HCT116 (cell line): Measurements from ENCODE around the gene DENND1A. TPM values are rescaled to one million over a fixed set of nuclear protein-coding genes. Genes with fewer than 3 reads are reported as not detected.

Source experiments
- ATAC-seq: fragments of 200-7000 bp; cut with Tn5 transposase; 2 replicates; pipeline ENCODE4 v1.9.1; 2020; ENCODE audit warnings: mild to moderate bottlenecking, moderate library complexity
- BruUV-seq: library from RNA; stranded (reverse); fragments of 400-500 nt; replicated peaks from 2 replicates; lab custom pipeline; 2021; lab: Mats Ljungman, UMichigan
- CTCF ChIA-PET: fragments of 300-600 bp; sonication (Branson Sonifier 250); formaldehyde crosslinking; loops from one replicate; lab custom pipeline; 2021; ENCODE audit warnings: antibody characterized with exemption; lab: Charles Lee
- POLR2A ChIA-PET: fragments of 300-600, 350-600 bp; sonication (Branson Sonifier 250); formaldehyde crosslinking; loops from one replicate; lab custom pipeline; 2021; ENCODE audit warnings: antibody characterized with exemption; lab: Charles Lee
- RAD21 ChIA-PET, 2 experiments: fragments of 300-600 bp; sonication (Branson Sonifier 250); formaldehyde crosslinking; loops; one replicate each; lab custom pipeline; 2023; ENCODE audit warnings: low total read pairs in 2 of 2; ENCODE audit not compliant: uncharacterized antibody in 2 of 2, unreplicated experiment in 2 of 2, low non-redundant PET in 1 of 2; lab: Charles Lee
- DNase-seq: peaks from one replicate; pipeline ENCODE4 v3.0.0-alpha.2; 2010; ENCODE audit warnings: low read depth, low spot score
- H2AFZ ChIP-seq: fragments of 200-600 bp; shearing (Covaris generic), sonication (generic); 2 replicates; pipeline ENCODE4 v1.6.1; 2017; ENCODE audit warnings: low read depth, mixed run types, mixed read lengths, antibody characterized with exemption, low read length; ENCODE audit not compliant: poor library complexity, severe bottlenecking
- H3K27ac ChIP-seq: 2 replicates; pipeline ENCODE4 v1.5.1; 2012; ENCODE audit warnings: low read depth, low read length
- H3K27me3 ChIP-seq: fragments of 200-600 bp; sonication (generic); 2 replicates; pipeline ENCODE4 v1.6.1; 2016; ENCODE audit warnings: mixed run types, low read length, mixed read lengths; ENCODE audit not compliant: insufficient read depth
- H3K36me3 ChIP-seq, 2 experiments: fragments of 200-500 bp in 1 of 2; fragments of 200-600 bp in 1 of 2; sonication (Bioruptor generic) in 1 of 2; sonication (generic) in 1 of 2; 2 replicates each; pipeline versions ENCODE4 v1.5.1 to v1.6.1; 2014 to 2016; ENCODE audit warnings: low read length in 2 of 2, inconsistent platforms in 1 of 2, mixed read lengths in 1 of 2, mixed run types in 1 of 2; ENCODE audit not compliant: insufficient read depth in 2 of 2, control insufficient read depth in 1 of 2
- H3K4me1 ChIP-seq, 2 experiments: fragments of 200-600 bp in 1 of 2; sonication (generic) in 1 of 2; 2 replicates each; pipeline versions ENCODE4 v1.5.1 to v1.6.1; 2012 to 2017; ENCODE audit warnings: low read length in 2 of 2, inconsistent platforms in 1 of 2, mild to moderate bottlenecking in 1 of 2, mixed read lengths in 1 of 2, mixed run types in 1 of 2, moderate library complexity in 1 of 2; ENCODE audit not compliant: insufficient read depth in 2 of 2, control insufficient read depth in 1 of 2
- H3K4me2 ChIP-seq: fragments of 200-600 bp; sonication (generic); 2 replicates; pipeline ENCODE4 v1.6.1; 2017; ENCODE audit warnings: mixed run types, low read length, mixed read lengths
- H3K4me3 ChIP-seq, 2 experiments: fragments of 200-600 bp in 1 of 2; sonication (generic) in 1 of 2; replicated peaks in 1 of 2; 2 replicates each; pipeline ENCODE4 v1.5.1; 2011 to 2016; ENCODE audit warnings: low read length in 2 of 2, control low read depth in 1 of 2, low read depth in 1 of 2, mild to moderate bottlenecking in 1 of 2, mixed read lengths in 1 of 2, mixed run types in 1 of 2
- H3K79me2 ChIP-seq: fragments of 200-600 bp; sonication (generic); 2 replicates; pipeline ENCODE4 v1.6.1; 2017; ENCODE audit warnings: mild to moderate bottlenecking, mixed run types, low read length, moderate library complexity, mixed read lengths; ENCODE audit not compliant: insufficient read depth
- H3K9ac ChIP-seq: fragments of 200-600 bp; sonication (generic); 2 replicates; pipeline ENCODE4 v1.6.1; 2016; ENCODE audit warnings: low read length, mixed read lengths
- H3K9me2 ChIP-seq: fragments of 200-600 bp; sonication (generic), shearing (Covaris generic); 2 replicates; pipeline ENCODE4 v1.6.1; 2017; ENCODE audit warnings: mixed run types, mild to moderate bottlenecking, moderate library complexity; ENCODE audit not compliant: insufficient read depth
- H3K9me3 ChIP-seq, 2 experiments: fragments of 200-500 bp in 1 of 2; fragments of 200-600 bp in 1 of 2; sonication (Bioruptor generic) in 1 of 2; sonication (generic) in 1 of 2; 2 replicates each; pipeline ENCODE4 v1.6.1; 2014 to 2017; ENCODE audit warnings: low read length in 2 of 2, mixed read lengths in 2 of 2, inconsistent platforms in 1 of 2, low read depth in 1 of 2, mild to moderate bottlenecking in 1 of 2, mixed run types in 1 of 2, moderate library complexity in 1 of 2; ENCODE audit not compliant: control insufficient read depth in 1 of 2, insufficient read depth in 1 of 2
- H4K20me1 ChIP-seq: fragments of 200-600 bp; sonication (generic), shearing (Covaris generic); 2 replicates; pipeline ENCODE4 v1.6.1; 2017; ENCODE audit warnings: mixed run types, mild to moderate bottlenecking, moderate library complexity; ENCODE audit not compliant: insufficient read depth
- CEBPB ChIP-seq: IDR thresholded peaks from 2 replicates; pipeline ENCODE4 v1.6.1; 2012; ENCODE audit warnings: low read depth
- EGR1 ChIP-seq: IDR thresholded peaks from 2 replicates; pipeline ENCODE4 v1.6.1; 2012; ENCODE audit warnings: low read depth
- ELF1 ChIP-seq: IDR thresholded peaks from 2 replicates; pipeline ENCODE4 v1.6.1; 2012; ENCODE audit warnings: low read depth, borderline replicate concordance
- EZH2 ChIP-seq: fragments of 200-600 bp; sonication (generic); IDR thresholded peaks from 2 replicates; pipeline ENCODE4 v1.6.1; 2017; ENCODE audit warnings: antibody characterized with exemption, mixed run types
- EZH2phosphoT487 ChIP-seq: fragments of 200-600 bp; IDR thresholded peaks from 2 replicates; pipeline ENCODE4 v1.6.1; 2018; ENCODE audit warnings: antibody characterized with exemption, borderline replicate concordance
- FOSL1 ChIP-seq: IDR thresholded peaks from 2 replicates; pipeline ENCODE4 v1.6.1; 2012; ENCODE audit warnings: low read depth
- POLR2A ChIP-seq: IDR thresholded peaks from 2 replicates; pipeline ENCODE4 v1.7.0; 2011; ENCODE audit warnings: borderline replicate concordance; ENCODE audit not compliant: insufficient read depth, insufficient read length; ENCODE audit errors: extremely low read depth
- RAD21 ChIP-seq: IDR thresholded peaks from 2 replicates; pipeline ENCODE4 v1.6.1; 2012; ENCODE audit warnings: low read depth, mild to moderate bottlenecking
- SIN3A ChIP-seq: IDR thresholded peaks from 2 replicates; pipeline ENCODE4 v1.6.1; 2012; ENCODE audit warnings: low read depth
- SP1 ChIP-seq: IDR thresholded peaks from 2 replicates; pipeline ENCODE4 v1.6.1; 2012; ENCODE audit warnings: low read depth
- TCF7L2 ChIP-seq: IDR thresholded peaks from 2 replicates; pipeline ENCODE4 v1.7.0; 2011; ENCODE audit warnings: borderline replicate concordance, inconsistent platforms; ENCODE audit not compliant: insufficient read depth, insufficient read length; ENCODE audit errors: extremely low read depth
- ZFX ChIP-seq: fragments of 450-650 bp; IDR thresholded peaks from 2 replicates; pipeline ENCODE4 v1.6.1; 2017
- ZNF274 ChIP-seq: fragments of 200-500 bp; sonication (Bioruptor generic); IDR thresholded peaks from 2 replicates; pipeline ENCODE4 v1.6.1; 2014; ENCODE audit warnings: mild to moderate bottlenecking, low read depth, low read length, inconsistent platforms
- intact Hi-C: fragments of 100-400 bp; cut with micrococcal nuclease; formaldehyde crosslinking; loops from 2 replicates; pipeline ENCODE4 v1.10.0; 2022
- total RNA-seq: library from RNA; stranded (reverse); gene quantifications from one replicate; pipeline ENCODE4 v1.2.1, GENCODE V29; 2021; ENCODE audit not compliant: unreplicated experiment
- TF ChIP-seq, protein P1 (sequence below): IDR thresholded peaks from 2 replicates; pipeline ENCODE4 v1.6.1; 2012; ENCODE audit warnings: low read depth
- TF ChIP-seq, protein P2 (sequence below), 3 experiments: fragments of 200-600 bp in 1 of 3; sonication (generic) in 1 of 3; IDR thresholded peaks in 2 of 3; conservative IDR thresholded peaks in 1 of 3; 2 replicates each; pipeline ENCODE4 v1.5.1; 2012 to 2017; ENCODE audit warnings: low read depth in 2 of 3, low read length in 2 of 3, antibody characterized with exemption in 1 of 3, borderline replicate concordance in 1 of 3, control low read depth in 1 of 3, mild to moderate bottlenecking in 1 of 3, mixed read lengths in 1 of 3, mixed run types in 1 of 3, moderate library complexity in 1 of 3; ENCODE audit not compliant: insufficient read depth in 1 of 3
- TF ChIP-seq, protein P3 (sequence below): IDR thresholded peaks from 2 replicates; pipeline ENCODE4 v1.6.1; 2012
- TF ChIP-seq, protein P4 (sequence below): IDR thresholded peaks from 2 replicates; pipeline ENCODE4 v1.6.1; 2012

Gene DENND1A
- total RNA-seq, 1 experiment from 2014 or later: 33.0 TPM

DNA sequence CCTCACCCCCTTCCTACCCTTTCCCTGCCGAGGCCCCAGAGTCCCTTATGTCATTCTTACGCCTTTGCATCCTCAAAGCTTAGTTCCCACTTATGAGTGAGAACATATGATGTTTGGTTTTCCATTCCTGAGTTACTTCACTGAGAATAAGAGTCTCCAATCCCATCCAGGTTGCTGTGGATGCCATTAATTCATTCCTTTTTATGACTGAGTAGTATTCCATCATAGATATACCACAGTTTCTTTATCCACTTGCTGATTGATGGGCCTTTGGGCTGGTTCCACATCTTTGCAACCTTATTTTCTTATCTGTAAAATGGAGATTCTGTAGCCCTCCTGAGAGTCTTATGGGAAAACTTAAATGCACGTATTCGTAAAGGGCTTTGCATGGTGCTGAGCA, 537.1 kb downstream of the DENND1A start:
- no peak for DNase-seq
- no peaks in the 10 kb centered on the region for H3K36me3 ChIP-seq
- ChIA-PET CTCF (no interaction called here), RAD21 (no interaction called here)
- no peak overlapping the region for H3K4me3 ChIP-seq
- H3K4me1 ChIP-seq: no peaks in the 10 kb centered on the region
- no peak overlapping the region for H3K9ac ChIP-seq
- no peak overlapping the region for H3K4me2 ChIP-seq
- no peak overlapping the region for H3K27ac ChIP-seq
- TF ChIP-seq ELF1 (no peak), CEBPB (no peak), EGR1 (no peak), ZFX (no peak), ZNF274 (no peak), SIN3A (no peak), SP1 (no peak)
- TF ChIP-seq, protein P1, sequence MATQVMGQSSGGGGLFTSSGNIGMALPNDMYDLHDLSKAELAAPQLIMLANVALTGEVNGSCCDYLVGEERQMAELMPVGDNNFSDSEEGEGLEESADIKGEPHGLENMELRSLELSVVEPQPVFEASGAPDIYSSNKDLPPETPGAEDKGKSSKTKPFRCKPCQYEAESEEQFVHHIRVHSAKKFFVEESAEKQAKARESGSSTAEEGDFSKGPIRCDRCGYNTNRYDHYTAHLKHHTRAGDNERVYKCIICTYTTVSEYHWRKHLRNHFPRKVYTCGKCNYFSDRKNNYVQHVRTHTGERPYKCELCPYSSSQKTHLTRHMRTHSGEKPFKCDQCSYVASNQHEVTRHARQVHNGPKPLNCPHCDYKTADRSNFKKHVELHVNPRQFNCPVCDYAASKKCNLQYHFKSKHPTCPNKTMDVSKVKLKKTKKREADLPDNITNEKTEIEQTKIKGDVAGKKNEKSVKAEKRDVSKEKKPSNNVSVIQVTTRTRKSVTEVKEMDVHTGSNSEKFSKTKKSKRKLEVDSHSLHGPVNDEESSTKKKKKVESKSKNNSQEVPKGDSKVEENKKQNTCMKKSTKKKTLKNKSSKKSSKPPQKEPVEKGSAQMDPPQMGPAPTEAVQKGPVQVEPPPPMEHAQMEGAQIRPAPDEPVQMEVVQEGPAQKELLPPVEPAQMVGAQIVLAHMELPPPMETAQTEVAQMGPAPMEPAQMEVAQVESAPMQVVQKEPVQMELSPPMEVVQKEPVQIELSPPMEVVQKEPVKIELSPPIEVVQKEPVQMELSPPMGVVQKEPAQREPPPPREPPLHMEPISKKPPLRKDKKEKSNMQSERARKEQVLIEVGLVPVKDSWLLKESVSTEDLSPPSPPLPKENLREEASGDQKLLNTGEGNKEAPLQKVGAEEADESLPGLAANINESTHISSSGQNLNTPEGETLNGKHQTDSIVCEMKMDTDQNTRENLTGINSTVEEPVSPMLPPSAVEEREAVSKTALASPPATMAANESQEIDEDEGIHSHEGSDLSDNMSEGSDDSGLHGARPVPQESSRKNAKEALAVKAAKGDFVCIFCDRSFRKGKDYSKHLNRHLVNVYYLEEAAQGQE: no peak
- TF ChIP-seq, all 23 proteins: peak for 0
- intact Hi-C loops: no loop called here
- no peaks in the 10 kb centered on the region for H4K20me1 ChIP-seq
- H3K9me3 ChIP-seq: no peaks in the 10 kb centered on the region
- H3K9me2 ChIP-seq: no peaks in the 10 kb centered on the region
- H3K79me2 ChIP-seq: no peaks in the 10 kb centered on the region
- BruUV-seq: no TSS peak
- no peak overlapping the region for H2AFZ ChIP-seq
- ATAC-seq: no peak
- POLR2A ChIA-PET: no interaction called here
- no peaks in the 10 kb centered on the region for H3K27me3 ChIP-seq

DNA sequence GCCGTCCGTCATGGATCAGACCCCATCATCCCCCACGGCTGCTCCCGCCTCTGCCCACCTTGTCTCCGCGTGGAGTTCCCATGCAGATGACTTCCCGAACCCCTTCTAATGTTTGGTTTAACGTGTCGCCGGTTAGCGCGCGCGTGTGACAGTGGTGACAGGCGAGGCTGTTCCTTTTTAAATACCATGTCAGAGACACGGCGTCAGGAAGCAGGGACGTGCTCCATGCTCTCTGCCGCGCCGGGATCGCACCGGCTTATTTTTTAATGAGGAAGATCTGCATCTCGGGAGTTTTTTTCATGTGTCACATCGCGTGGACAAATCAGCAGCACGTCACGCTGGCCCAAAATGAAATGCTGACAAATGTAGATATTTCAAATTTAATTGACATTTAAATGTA, 538.0 kb downstream of the DENND1A start:
- H3K27ac ChIP-seq: no peak overlapping the region
- H3K9me2 ChIP-seq: no peaks in the 10 kb centered on the region
- H3K4me2 ChIP-seq: no peak overlapping the region
- H3K36me3 ChIP-seq: no peaks in the 10 kb centered on the region
- CTCF ChIA-PET: no interaction called here
- H3K79me2 ChIP-seq: no peaks in the 10 kb centered on the region
- RAD21 ChIA-PET: no interaction called here
- H3K27me3 ChIP-seq: no peaks in the 10 kb centered on the region
- intact Hi-C loops: no loop called here
- no peak overlapping the region for H2AFZ ChIP-seq
- H3K9me3 ChIP-seq: no peaks in the 10 kb centered on the region
- H3K4me3 ChIP-seq: no peak overlapping the region
- DNase-seq (no peak), ATAC-seq (no peak)
- no peaks in the 10 kb centered on the region for H3K4me1 ChIP-seq
- no peak overlapping the region for H3K9ac ChIP-seq
- no TSS peak for BruUV-seq
- H4K20me1 ChIP-seq: no peaks in the 10 kb centered on the region
- POLR2A ChIA-PET: no interaction called here
- TF ChIP-seq ZNF274: no peak
- no peak for TF ChIP-seq ZFX
- no peak for TF ChIP-seq FOSL1
- no peak for TF ChIP-seq EZH2phosphoT487
- TF ChIP-seq, protein P2, sequence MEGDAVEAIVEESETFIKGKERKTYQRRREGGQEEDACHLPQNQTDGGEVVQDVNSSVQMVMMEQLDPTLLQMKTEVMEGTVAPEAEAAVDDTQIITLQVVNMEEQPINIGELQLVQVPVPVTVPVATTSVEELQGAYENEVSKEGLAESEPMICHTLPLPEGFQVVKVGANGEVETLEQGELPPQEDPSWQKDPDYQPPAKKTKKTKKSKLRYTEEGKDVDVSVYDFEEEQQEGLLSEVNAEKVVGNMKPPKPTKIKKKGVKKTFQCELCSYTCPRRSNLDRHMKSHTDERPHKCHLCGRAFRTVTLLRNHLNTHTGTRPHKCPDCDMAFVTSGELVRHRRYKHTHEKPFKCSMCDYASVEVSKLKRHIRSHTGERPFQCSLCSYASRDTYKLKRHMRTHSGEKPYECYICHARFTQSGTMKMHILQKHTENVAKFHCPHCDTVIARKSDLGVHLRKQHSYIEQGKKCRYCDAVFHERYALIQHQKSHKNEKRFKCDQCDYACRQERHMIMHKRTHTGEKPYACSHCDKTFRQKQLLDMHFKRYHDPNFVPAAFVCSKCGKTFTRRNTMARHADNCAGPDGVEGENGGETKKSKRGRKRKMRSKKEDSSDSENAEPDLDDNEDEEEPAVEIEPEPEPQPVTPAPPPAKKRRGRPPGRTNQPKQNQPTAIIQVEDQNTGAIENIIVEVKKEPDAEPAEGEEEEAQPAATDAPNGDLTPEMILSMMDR (IDR thresholded peaks at IDR 0.05 in 2 of 3, conservative IDR thresholded peaks at IDR 0.05 in 1 of 3; ENCODE audit: borderline replicate concordance in 1 of 3, insufficient read depth in 1 of 3, low read depth in 2 of 3, low read length in 2 of 3): no peak
- no peak for TF ChIP-seq RAD21
- TF ChIP-seq EGR1: no peak
- no peak for TF ChIP-seq ELF1
- TF ChIP-seq, protein P3, sequence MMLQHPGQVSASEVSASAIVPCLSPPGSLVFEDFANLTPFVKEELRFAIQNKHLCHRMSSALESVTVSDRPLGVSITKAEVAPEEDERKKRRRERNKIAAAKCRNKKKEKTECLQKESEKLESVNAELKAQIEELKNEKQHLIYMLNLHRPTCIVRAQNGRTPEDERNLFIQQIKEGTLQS: no peak
- no peak for TF ChIP-seq TCF7L2
- no peak for TF ChIP-seq SIN3A
- TF ChIP-seq POLR2A: no peak
- no peak for TF ChIP-seq EZH2
- TF ChIP-seq, protein P4, sequence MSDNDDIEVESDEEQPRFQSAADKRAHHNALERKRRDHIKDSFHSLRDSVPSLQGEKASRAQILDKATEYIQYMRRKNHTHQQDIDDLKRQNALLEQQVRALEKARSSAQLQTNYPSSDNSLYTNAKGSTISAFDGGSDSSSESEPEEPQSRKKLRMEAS: no peak
